Stimulated activated CD4-positive, alpha-beta T cell treated with anti-CD3 and anti-CD28 coated beads, Interleukin-1b, Interleukin-23, amount 100 ng/mL, for 1 hour (primary cell): ENCODE results near the gene MUCL3.
"Not testable (repeated sequence)": the region's sequence is repeated elsewhere in the genome, so short reads cannot be mapped to it uniquely, and the experiment has no call there.

Experiments
- DNase-seq, 2 donors: peaks; one replicate each; pipeline ENCODE4 v3.0.0-alpha.2; 2020; ENCODE audit warnings: low read depth in 2 of 2

The MUCL3 gene, protein sequence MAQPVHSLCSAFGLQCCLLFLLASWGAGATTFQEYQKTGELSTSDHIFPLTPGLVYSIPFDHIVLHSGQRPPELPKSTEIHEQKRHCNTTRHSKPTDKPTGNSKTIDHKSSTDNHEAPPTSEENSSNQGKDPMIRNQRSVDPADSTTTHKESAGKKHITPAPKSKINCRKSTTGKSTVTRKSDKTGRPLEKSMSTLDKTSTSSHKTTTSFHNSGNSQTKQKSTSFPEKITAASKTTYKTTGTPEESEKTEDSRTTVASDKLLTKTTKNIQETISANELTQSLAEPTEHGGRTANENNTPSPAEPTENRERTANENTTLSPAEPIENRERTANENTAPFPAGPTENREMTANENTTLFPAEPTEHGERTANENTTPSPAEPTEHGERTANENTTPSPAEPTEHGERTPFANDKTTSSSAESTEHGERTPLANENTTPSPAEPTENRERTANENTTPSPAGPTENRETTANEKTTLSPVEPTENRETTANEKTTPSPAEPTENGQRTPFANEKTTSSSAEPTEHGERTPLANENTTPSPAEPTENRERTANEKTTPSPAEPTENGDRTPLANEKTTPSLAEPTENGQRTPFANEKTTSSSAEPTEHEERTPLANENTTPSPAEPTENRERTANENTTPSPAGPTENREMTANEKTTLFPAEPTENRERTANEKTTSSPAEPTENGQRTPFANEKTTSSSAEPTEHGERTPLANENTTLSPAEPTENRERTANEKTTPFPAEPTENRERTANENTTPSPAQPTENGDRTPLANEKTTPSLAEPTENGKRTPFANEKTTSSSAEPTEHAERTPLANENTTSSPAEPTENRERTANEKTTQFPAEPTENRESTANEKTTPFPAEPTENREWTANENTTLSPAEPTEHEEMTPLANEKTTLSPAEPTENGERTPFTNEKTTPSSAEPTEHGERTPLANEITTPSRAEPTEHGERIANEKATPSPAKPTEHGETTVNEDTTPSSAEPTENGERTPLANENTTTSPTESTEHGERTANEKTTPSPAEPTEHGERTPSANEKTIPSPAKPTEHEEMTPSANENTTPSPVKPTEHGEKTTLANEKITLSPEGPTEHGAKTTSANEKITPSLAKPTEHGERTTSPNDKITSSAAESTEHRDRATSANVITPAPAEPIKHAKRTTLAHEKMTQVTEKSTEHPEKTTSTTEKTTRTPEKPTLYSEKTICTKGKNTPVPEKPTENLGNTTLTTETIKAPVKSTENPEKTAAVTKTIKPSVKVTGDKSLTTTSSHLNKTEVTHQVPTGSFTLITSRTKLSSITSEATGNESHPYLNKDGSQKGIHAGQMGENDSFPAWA (N-terminal part only)

DNA sequence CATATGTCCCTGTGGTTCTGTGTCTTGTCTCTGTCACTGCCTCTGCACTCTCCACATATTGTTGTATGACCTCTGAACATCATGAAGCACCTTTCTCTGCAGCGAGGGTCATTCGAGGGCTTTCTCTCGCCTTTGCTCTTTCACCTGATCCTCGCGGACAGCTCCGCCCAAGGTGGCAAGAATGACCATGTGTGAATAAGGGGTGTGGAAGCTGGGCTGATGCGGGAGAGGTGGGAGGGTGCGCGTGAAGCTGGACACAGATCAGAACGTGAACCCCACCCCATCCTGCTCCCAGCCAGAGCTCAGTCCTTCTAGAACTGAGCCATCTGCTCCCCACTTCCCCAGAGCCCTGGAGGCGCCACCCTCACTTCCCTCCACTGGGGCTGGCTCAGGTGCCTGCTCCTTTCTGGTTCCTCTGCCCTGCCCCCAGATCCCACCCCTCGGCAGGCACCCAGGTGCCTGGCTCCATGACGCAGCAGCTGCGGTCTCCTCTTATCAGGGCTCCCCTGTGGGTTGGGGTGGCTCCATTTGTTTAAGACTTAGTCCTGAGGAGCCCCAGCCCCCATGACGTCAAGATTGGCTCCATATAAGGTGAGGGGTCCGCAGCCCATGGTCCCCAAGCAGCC lies at the start of gene MUCL3:
Gene MUCL3, plus strand, starts transcription at position 613 of the 626 bp plus-strand sequence. CDS start 27 bp downstream, outside the sequence.
- no peak for DNase-seq

DNA sequence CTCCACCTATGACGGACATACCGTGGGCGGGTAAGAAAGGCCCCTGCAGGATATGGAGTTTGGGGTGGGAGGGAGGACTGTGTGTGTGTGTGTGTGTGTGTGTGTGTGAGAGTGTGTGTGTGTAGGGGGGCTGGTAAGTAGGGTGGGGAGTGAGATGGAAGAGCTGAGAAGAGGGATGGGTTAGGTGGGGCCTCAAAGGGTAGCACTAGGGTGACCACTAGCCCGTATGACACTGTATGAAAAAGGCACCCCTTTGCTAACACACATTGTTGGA lies 49.4 kb upstream of the MUCL3 start:
- DNase-seq = no peak

DNA sequence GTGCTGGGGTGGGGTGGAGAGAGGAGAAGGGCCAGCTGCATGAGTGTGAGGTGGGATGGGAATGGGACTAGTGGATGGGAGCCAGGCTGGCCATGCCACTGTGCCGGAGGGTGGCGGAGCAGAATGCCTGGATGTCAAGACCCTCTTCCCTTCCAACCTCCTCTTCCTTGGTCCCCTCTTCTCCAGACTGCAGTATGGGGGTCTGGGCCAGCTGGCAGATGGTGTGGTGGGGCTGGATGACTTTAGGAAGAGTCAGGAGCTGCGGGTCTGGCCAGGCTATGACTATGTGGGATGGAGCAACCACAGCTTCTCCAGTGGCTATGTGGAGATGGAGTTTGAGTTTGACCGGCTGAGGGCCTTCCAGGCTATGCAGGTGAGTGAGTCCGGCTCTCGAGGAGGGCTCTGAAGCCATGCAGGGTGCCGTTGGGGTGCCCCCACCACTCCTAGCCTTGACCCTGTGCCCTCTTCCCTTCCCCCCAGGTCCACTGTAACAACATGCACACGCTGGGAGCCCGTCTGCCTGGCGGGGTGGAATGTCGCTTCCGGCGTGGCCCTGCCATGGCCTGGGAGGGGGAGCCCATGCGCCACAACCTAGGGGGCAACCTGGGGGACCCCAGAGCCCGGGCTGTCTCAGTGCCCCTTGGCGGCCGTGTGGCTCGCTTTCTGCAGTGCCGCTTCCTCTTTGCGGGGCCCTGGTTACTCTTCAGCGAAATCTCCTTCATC lies 48.8 kb upstream of the MUCL3 start:
- DNase-seq = no peak

DNA sequence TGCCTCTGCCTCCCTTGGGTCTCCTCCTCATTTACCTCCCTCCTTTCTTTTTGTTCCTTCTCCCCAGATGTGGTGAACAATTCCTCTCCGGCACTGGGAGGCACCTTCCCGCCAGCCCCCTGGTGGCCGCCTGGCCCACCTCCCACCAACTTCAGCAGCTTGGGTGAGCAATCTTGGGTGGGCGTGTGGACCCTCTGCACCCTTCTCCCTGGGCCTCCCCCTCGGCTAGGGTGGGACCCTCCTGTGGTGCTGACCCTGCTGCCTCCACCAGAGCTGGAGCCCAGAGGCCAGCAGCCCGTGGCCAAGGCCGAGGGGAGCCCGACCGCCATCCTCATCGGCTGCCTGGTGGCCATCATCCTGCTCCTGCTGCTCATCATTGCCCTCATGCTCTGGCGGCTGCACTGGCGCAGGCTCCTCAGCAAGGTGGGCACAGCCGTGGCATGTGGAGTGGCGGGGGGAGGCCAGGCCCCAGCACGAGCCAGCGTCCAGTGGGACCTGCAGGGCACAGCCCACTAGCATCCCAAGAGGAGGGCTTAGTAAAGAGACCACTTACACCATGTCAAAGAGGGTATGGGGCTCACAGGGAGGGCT lies 47.7 kb upstream of the MUCL3 start:
- no peak for DNase-seq

DNA sequence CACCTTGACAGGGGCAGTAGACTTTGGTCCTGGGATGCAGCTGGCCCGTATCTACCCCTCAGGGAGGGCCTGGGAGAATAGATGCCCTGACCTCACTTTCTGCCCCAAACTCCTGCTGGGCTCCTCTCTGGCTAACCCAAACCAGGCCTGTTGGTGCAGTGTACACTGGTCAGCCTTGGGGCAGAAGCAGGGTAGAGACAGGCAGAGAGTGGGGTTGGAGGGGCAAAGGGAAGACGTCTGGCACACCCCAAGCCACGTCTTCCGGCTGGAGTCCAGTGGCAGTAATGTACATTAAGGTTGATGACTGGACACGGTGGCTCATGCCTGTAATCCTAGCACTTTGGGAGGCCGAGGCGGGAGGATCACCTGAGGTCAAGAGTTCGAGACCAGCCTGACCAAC lies 47.1 kb upstream of the MUCL3 start:
- no peak for DNase-seq

DNA sequence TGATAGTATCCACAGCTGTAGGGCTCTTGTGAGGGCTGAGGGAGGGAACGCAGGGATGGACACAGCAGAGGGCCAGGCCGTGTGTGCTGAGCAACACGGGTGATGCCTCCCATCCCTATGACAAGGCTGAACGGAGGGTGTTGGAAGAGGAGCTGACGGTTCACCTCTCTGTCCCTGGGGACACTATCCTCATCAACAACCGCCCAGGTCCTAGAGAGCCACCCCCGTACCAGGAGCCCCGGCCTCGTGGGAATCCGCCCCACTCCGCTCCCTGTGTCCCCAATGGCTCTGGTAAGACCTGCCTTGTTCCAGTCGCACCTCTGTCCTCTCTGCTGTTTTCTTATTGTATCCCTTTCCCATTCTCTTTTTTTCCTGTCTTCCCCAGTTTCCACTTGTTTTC lies 46.4 kb upstream of the MUCL3 start:
- DNase-seq = no peak

DNA sequence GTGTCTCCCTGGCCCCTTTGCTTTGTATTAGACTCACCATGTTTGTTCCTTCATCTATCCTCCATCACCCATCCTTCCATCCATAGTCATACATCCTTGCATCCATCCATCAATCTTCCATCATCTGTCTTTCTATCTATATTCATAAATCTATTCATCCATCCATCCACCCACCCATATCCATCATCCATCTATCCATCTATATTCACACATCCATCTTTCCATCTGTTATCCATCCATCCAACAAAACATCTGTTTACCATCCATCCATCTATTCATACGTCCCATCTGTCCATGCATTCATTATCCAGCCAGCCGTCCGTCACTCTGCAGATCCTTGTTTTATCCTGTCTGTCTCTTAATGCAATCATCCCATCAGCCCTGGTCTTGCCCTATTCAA lies 45.8 kb upstream of the MUCL3 start:
- no peak for DNase-seq

DNA sequence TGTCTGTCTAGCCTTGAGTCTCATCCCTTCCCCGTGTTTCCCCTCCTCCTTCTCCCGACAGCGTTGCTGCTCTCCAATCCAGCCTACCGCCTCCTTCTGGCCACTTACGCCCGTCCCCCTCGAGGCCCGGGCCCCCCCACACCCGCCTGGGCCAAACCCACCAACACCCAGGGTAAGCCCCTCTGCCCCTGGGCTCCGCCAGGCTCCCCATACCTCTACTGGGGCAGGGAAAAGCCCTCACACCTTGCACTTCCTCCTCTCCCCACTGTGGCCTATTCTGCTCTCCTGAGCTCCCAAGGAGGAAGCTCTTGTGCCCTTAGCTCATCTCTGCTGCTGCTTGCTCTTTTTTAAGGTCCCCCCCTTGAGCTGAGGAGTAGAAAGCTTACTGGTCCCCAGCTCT lies 45.4 kb upstream of the MUCL3 start:
- DNase-seq = no peak

DNA sequence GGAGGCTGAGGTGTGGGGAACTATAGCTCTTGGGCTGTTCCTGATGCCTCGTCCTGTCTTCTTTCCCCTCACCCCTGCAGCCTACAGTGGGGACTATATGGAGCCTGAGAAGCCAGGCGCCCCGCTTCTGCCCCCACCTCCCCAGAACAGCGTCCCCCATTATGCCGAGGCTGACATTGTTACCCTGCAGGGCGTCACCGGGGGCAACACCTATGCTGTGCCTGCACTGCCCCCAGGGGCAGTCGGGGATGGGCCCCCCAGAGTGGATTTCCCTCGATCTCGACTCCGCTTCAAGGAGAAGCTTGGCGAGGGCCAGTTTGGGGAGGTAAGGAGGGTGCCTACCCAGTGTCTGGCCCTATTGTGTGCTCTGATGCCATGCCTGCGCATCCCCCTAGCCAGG lies 44.2 kb upstream of the MUCL3 start:
- DNase-seq = no peak

DNA sequence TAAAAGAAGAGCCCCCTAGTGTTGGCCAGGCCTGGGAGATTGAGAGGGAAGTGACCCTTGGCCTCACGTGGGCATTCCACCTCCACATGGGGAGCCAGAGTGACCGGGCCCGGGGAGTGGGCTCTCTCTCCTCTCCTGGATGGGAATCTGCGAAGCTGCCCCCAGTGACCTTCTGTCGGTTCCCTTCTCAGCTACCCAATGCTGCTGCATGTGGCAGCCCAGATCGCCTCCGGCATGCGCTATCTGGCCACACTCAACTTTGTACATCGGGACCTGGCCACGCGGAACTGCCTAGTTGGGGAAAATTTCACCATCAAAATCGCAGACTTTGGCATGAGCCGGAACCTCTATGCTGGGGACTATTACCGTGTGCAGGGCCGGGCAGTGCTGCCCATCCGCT lies 42.9 kb upstream of the MUCL3 start:
- DNase-seq = no peak

DNA sequence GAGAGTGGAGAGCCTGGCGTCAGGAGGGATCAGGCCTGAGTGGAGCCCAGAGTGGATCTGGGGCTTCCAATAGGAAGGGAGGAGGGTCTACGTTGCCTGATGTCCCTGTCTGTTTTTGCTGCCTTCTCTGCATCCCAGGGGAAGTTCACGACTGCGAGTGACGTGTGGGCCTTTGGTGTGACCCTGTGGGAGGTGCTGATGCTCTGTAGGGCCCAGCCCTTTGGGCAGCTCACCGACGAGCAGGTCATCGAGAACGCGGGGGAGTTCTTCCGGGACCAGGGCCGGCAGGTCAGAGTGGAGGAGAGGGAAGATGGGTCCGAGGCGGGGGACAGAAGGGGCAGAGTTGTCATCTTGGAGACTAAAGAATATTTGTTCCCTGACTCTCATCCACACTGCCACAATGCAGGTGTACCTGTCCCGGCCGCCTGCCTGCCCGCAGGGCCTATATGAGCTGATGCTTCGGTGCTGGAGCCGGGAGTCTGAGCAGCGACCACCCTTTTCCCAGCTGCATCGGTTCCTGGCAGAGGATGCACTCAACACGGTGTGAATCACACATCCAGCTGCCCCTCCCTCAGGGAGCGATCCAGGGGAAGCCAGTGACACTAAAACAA lies 41.9 kb upstream of the MUCL3 start:
- no peak for DNase-seq

DNA sequence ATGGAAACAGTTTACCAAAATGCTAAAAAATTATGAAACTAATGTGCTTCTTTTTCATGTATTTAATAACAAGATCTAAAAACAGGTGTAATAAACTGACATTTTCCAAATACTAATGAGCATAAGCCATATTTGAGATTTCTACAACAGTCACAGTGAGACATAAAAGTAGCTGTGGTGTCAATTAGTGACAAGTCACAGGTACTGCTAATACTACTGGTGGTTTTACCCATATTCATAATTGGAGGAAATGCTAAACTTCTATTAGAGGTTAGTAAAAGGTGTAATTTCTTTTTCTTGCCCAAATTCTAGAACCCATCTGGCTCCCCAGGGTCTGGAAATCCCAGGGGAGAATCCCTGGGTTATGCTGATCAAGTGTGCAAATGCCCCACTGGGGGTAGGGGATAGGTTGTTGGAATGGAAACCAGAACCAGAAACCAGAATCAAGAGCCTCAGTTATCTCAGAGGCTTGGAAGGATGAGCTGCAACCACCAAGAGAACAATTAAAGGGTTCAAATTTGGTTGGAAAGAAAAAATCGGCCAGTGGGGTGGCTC lies 39.8 kb upstream of the MUCL3 start:
- no peak for DNase-seq

DNA sequence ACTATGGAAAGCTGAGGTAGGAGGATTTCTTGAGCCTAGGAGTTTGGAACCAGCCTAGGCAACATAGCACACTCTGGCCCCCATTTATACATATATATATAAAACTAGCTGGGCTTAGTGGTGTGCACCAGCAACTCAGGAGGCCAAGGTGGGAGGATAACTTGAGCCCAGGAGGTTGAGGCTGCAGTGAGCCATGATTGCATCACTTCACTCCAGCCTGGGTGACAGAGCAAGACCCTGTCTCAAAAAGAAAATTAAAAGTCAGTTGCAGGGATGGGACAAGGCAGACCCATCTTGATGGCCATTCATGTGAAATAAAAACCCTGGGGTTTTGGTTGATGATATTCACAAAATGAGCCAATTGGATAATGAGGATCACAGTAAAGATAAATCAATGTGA lies 39.3 kb upstream of the MUCL3 start:
- no peak for DNase-seq

DNA sequence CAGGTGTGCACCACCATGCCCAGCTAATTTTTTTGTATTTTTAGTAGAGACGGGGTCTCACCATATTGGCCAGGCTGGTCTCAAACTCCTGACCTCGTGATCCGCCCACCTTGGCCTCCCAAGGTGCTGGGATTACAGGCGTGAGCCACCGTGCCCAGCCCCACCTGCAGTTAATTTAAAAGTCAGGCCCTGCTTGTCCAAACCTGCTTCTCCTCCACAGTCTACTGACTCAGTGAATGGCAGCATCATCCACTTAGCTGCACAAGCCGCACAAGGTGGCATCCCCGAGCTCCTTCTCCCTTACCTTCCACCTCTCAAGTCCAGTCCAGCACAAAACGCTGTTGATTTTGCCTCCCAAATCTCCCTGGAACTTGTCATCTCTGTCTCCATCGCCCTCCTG lies 38.6 kb upstream of the MUCL3 start:
- not testable (repeated sequence) for DNase-seq

DNA sequence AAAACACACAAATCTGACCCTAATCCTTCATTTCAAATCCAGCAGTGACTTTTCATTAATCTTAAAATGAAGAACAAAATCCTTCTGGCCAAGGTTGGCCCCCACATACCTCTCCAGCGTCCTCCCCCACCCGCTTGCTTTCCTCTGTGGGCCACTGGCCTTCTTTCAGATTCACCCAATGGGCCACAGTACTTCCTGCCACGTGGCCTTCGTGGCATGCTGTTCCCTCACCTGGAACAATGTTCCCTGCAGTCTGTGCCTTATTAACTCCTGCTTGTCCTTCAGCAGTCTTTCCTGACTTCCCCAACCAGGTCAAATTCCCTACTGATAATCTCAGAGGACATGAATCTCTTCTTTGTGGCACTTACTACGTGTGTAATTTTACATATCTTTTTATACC lies 38.1 kb upstream of the MUCL3 start:
- no peak for DNase-seq

DNA sequence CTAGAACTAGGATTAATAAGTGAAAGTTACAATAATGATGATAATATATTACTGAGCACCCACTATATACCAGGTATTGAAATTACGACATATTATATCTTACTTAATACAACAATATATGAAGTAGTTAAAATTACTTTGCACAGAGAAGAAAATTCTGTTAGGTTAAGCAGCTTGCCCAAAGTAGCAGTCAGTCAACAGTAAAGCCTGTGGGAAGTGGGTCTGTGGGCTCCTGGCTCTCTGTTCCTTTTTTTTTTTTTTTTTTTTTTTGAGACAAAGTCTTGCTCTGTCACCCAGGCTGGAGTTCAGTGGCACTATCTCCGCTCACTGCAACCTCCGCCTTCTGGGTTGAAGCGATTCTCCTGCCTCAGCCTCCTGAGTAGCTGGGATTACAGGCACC lies 37.5 kb upstream of the MUCL3 start:
- no peak for DNase-seq

DNA sequence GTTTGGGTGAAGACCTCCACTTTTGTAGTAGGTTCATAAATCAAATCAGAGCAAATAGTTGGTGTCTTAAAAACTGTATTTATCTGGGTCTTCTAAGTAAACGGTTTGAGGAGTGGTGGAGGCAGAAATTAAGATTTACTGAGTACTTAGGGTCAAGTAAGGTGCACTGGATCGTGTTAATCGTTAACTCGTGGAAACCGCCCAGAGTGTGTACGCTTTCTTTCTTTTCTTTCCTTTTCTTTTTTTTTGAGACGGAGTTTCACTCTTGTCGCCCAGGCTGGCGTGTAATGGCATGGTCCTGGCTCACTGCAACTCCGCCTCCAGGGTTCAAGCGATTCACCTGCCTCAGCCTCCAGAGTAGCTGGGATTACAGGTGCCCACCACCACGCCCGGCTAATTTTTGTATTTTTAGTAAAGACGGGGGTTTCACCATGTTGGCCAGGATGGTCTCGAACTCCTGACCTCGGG lies 33.4 kb upstream of the MUCL3 start:
- DNase-seq = not testable (repeated sequence)

DNA sequence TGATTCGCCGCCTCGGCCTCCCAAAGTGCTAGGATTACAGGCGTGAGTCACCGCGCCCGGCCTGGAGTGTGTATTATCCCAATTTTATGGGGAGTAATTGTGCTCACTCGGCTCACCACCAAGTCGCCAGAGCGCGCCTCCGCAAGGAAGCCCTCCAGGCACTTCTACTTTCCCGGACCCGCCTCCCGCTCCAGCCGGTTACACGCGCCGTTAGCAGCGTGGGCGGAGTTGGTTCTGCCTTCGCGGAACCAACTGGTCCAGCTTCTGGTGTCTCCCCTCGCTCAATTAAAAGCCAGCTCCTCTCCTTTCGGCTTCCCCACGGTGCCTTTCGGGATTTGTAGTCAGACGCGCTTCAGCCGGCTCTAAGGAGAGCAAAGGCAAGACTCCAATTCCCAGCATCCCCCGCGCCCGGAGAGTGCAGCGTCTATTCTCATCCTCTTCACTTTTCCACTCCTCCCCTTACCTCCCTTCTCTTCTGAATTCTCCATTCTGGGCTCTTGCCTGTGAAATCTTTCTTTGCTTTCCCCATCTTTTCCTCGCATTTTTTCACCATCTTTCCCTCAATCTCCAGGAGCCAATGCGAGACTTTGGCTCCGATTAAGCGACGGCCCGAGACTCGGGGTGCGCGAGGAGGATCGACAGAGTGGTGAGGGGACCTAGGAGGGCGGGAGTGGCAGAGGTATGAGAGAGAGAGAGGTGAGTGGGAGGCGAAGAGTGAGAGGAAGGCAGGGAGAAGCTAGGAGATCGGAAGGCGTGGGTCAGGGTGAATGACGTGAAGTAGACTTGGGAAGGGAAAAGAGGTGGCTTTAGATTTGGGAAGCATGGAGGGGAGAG lies 32.8 kb upstream of the MUCL3 start, which contains the start of gene GTF2H4:
Gene GTF2H4, plus strand, starts transcription at position 450 of the 834 bp plus-strand sequence.
- peak; percentile 83 to 88 for DNase-seq

DNA sequence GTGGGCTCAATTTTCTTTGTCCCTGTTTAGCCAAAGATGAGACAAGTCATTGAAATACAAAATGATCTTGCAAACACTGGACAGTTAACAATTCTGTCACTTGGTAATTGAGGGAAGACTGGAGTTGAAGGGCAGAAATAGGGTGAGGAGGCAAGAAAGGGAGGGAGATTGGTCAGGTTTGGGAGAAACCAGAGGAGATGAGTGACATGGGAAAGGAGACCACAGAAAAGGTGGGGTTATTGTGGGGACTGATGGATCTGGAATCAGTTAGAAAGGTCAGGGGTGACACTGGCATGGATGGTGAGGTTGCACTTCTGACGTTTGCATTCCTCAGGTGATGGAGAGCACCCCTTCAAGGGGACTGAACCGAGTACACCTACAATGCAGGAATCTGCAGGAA lies 32.1 kb upstream of the MUCL3 start:
- no peak for DNase-seq
